ENCODE data around the gene GHDC. TPM values are rescaled to one million over a fixed set of nuclear protein-coding genes. Genes with fewer than 3 reads are reported as not detected.
A peak's percentile ranks its signal among the peaks of the same experiment; 100 is the strongest.
"Not testable (repeated sequence)": the region's sequence is repeated elsewhere in the genome, so short reads cannot be mapped to it uniquely, and the experiment has no call there.

Gene GHDC
- total RNA-seq, 4 donors from 2014 or later, result 13.2 to 71.4 (median 44.3) TPM

GRCh38 chr17:42187833-42188232, 6.5 kb downstream of the GHDC start:
- Histone ChIP-seq H3K4me1 (peaks cover 0 to 22% (median 8%) of the 10 kb centered on the region in 4 donors), H3K9me3 (no peaks in the 10 kb centered on the region), H3K36me3 (no peaks in the 10 kb centered on the region), H3K27ac (no peak overlapping the region), H3K4me3 (no peak overlapping the region), H3K27me3 (no peaks in the 10 kb centered on the region)
- TF ChIP-seq POLR2A (IDR thresholded peaks at IDR 0.05) (no peak), CTCF (IDR thresholded peaks at IDR 0.05) (no peak)
- DNase-seq, result no peak

GRCh38 chr17:42186191-42186590, 8.1 kb downstream of the GHDC start:
- not testable (repeated sequence) for H3K27ac ChIP-seq, DNase-seq, H3K36me3 ChIP-seq, H3K27me3 ChIP-seq, H3K4me3 ChIP-seq, H3K9me3 ChIP-seq
- peaks cover 0 to 29% (median 9%) of the 10 kb centered on the region in 4 donors for H3K4me1 ChIP-seq

- no peak for TF ChIP-seq CTCF (IDR thresholded peaks at IDR 0.05)
- TF ChIP-seq POLR2A (IDR thresholded peaks at IDR 0.05), result no peak
- Histone ChIP-seq H3K27ac (no peak overlapping the region), H3K27me3 (peaks cover 0 to 6% of the 10 kb centered on the region in 2 donors), H3K9me3 (no peaks in the 10 kb centered on the region), H3K4me3 (no peak overlapping the region), H3K4me1 (peaks cover 0 to 36% (median 15%) of the 10 kb centered on the region in 4 donors), H3K36me3 (no peaks in the 10 kb centered on the region)
- DNase-seq, result no peak
Observed at GRCh38 chr17:42185621-42185930, 8.7 kb downstream of the GHDC start.

GRCh38 chr17:42184713-42185620, 9.3 kb downstream of the GHDC start, which contains the start of gene HCRT:
Gene HCRT (minus strand): TSS chr17:42185452. CDS start chr17:42185365, 87 bp downstream.
- Histone ChIP-seq H3K4me1 (peaks cover 0 to 39% (median 19%) of the 10 kb centered on the region in 4 donors), H3K4me3 (peak within 1 kb of the TSS; percentile 48 to 64 (median 60)), H3K27ac (peak within 1 kb of the TSS; percentile 70 to 88 (median 85)), H3K36me3 (no peaks in the 10 kb centered on the region), H3K9me3 (no peaks in the 10 kb centered on the region), H3K27me3 (peaks cover 0 to 12% of the 10 kb centered on the region in 2 donors)
- no peak for DNase-seq
- TF ChIP-seq CTCF (IDR thresholded peaks at IDR 0.05), result no peak
- no peak for TF ChIP-seq POLR2A (IDR thresholded peaks at IDR 0.05)

- Histone ChIP-seq H3K4me3 (peak overlapping the region; percentile 48 to 64 (median 60)), H3K27me3 (peaks cover 0 to 14% of the 10 kb centered on the region in 2 donors), H3K27ac (peak overlapping the region; percentile 70 to 88 (median 85)), H3K9me3 (no peaks in the 10 kb centered on the region), H3K4me1 (peaks cover 0 to 39% (median 22%) of the 10 kb centered on the region in 4 donors), H3K36me3 (no peaks in the 10 kb centered on the region)
- peak; percentile 87 to 95 (median 92) for TF ChIP-seq CTCF (IDR thresholded peaks at IDR 0.05)
- peak; percentile 57 to 79 for TF ChIP-seq POLR2A (IDR thresholded peaks at IDR 0.05)
- DNase-seq, result peak; percentile 76 to 89 (median 88)
Observed at GRCh38 chr17:42183741-42184711, 10.3 kb downstream of the GHDC start.

Data from Peyer's patch (tissue), 4 donors.